ENCODE data around the gene TMEM237.

- TF ChIP-seq CTCF (conservative IDR thresholded peaks at IDR 0.05; ENCODE audit: low read depth, low read length) (no peak), EZH2 (IDR thresholded peaks at IDR 0.05; ENCODE audit: borderline replicate concordance, low read depth, low read length, poor library complexity, severe bottlenecking) (no peak)
Observed at GRCh38 chr2:201669865-201670264, 26.6 kb upstream of the TMEM237 start.

Data from A673 (cell line).